Sigmoid colon (tissue), 7 donors: Measurements from ENCODE around the gene NXN. TPM values are rescaled to one million over a fixed set of nuclear protein-coding genes. Genes with fewer than 3 reads are reported as not detected.
"Not testable (repeated sequence)": the region's sequence is repeated elsewhere in the genome, so short reads cannot be mapped to it uniquely, and the experiment has no call there.

Experiments used
- DNase-seq: peaks from one replicate; pipeline ENCODE4 v3.0.0-alpha.2; 2019
- H3K27ac ChIP-seq, 4 donors: fragments of 200-600 bp; sonication (generic); one replicate each; pipeline ENCODE4 v1.5.1; 2016 to 2019; ENCODE audit warnings: mild to moderate bottlenecking in 1 of 4
- H3K27me3 ChIP-seq, 3 donors: fragments of 200-600 bp; sonication (generic); one replicate each; pipeline ENCODE4 v1.5.1; 2019; ENCODE audit warnings: mild to moderate bottlenecking in 1 of 3
- H3K36me3 ChIP-seq, 4 donors: fragments of 200-600 bp; sonication (generic); one replicate each; pipeline ENCODE4 v1.5.1; 2016 to 2019
- H3K4me1 ChIP-seq, 4 donors: fragments of 200-600 bp; sonication (generic); one replicate each; pipeline ENCODE4 v1.5.1; 2017 to 2019
- H3K4me3 ChIP-seq, 4 donors: fragments of 200-600 bp; sonication (generic); one replicate each; pipeline ENCODE4 v1.5.1; 2017 to 2019; ENCODE audit warnings: mild to moderate bottlenecking in 2 of 4, moderate library complexity in 1 of 4
- H3K9me3 ChIP-seq, 4 donors: fragments of 200-600 bp in 3 of 4; sonication (generic) in 3 of 4; one replicate each; pipeline versions ENCODE4 v1.5.1 to v1.6.1; 2013 to 2019
- CTCF ChIP-seq, 4 experiments: fragments of 450-650 bp in 3 of 4; fragments of 200-600 bp in 1 of 4; IDR thresholded peaks; one replicate each; pipeline ENCODE4 v1.5.1; 2016 to 2019; ENCODE audit warnings: antibody characterized with exemption in 4 of 4, mild to moderate bottlenecking in 3 of 4, moderate library complexity in 2 of 4
- EP300 ChIP-seq, 4 donors: sonication (generic); formaldehyde crosslinking; IDR thresholded peaks; one replicate each; pipeline ENCODE4 v1.6.1; 2017; ENCODE audit warnings: antibody characterized with exemption in 4 of 4
- POLR2A ChIP-seq, 2 donors: fragments of 450-650 bp; IDR thresholded peaks; one replicate each; pipeline ENCODE4 v1.6.1; 2016; ENCODE audit warnings: antibody characterized with exemption in 2 of 2, mild to moderate bottlenecking in 2 of 2, moderate library complexity in 2 of 2
- POLR2AphosphoS5 ChIP-seq, 4 donors: sonication (generic); formaldehyde crosslinking; IDR thresholded peaks; one replicate each; pipeline ENCODE4 v1.6.1; 2017; ENCODE audit warnings: antibody characterized with exemption in 4 of 4
- WGBS, 2 donors: extraction: QIAGEN DNeasy Blood & Tissue Kit; methylation state at CpG; one replicate each; pipeline ENCODE4 v1.1.7; 2013; 5-methylcytosine and 5-hydroxymethylcytosine counted together
- intact Hi-C: fragments of 100-400 bp; cut with DNase I; formaldehyde crosslinking; loops from one replicate; pipeline ENCODE4 v1.15.1; 2023
- polyA plus RNA-seq, 3 donors: library from polyadenylated mRNA; stranded (reverse); fragments of 200-250 nt; gene quantifications; one replicate each; pipeline ENCODE4 v1.2.3, GENCODE V29; 2013
- total RNA-seq, 4 donors: library from RNA; depleted of rRNA; stranded (reverse); fragments of >200 nt; gene quantifications; one replicate each; pipeline ENCODE4 v1.1.0, GENCODE V29; 2016
- donor health status: healthy with polysubstance abuse.
- donor health status: Bipolar disorder and iron deficiency.
- donor health status: healthy.

NXN gene
- total and polyA plus RNA-seq, 7 donors, result 1.4 to 75.9 (median 50.4) TPM

DNA sequence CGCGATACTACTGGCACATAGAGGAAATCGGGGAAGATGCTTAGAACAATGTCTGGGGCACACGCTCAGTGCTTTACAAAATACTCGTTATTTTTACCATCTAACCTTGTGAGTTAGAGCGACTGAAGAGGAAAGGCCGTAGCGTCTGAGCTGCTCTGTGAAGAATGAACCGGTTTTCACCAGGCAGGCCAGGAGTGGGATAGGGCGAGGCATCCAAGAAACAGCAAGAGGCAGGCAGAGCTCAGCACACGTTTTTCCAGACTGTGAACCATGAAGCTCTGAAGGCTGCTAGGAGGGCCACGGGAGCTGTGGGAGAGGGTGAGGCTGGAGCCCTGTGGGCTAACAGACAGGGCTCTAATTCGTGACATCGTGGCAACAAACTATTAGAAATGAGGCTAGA lies 101.9 kb downstream of the NXN start:
- Histone ChIP-seq H3K4me3 (no peak overlapping the region), H3K9me3 (no peaks in the 10 kb centered on the region), H3K4me1 (peaks cover 0 to 53% (median 47%) of the 10 kb centered on the region in 4 donors), H3K27me3 (no peaks in the 10 kb centered on the region), H3K36me3 (no peaks in the 10 kb centered on the region), H3K27ac (peak overlapping the region in 3 of 4 donors; percentile 37 to 54 (median 44))
- intact Hi-C loops, result no loop called here
- TF ChIP-seq CTCF (IDR thresholded peaks at IDR 0.05) (no peak), EP300 (IDR thresholded peaks at IDR 0.05) (no peak), POLR2AphosphoS5 (IDR thresholded peaks at IDR 0.05) (no peak), POLR2A (IDR thresholded peaks at IDR 0.05) (no peak)
- 75 to 81% methylated on average over 14 of the region's 14 CpGs for WGBS, 2 donors
- no peak for DNase-seq

GRCh38 chr17:876272-876671 lies 103.3 kb downstream of the NXN start:
- intact Hi-C loops, result no loop called here
- TF ChIP-seq POLR2A (IDR thresholded peaks at IDR 0.05), result no peak
- no peak for TF ChIP-seq EP300 (IDR thresholded peaks at IDR 0.05)
- TF ChIP-seq POLR2AphosphoS5 (IDR thresholded peaks at IDR 0.05), result no peak
- TF ChIP-seq CTCF (IDR thresholded peaks at IDR 0.05), result no peak
- WGBS, 2 donors, result 53 to 73% methylated on average over 12 of the region's 12 CpGs
- Histone ChIP-seq H3K27ac (peak overlapping the region in 2 of 4 donors; percentile 44 to 54), H3K36me3 (no peaks in the 10 kb centered on the region), H3K27me3 (no peaks in the 10 kb centered on the region), H3K4me1 (peaks cover 0 to 53% (median 47%) of the 10 kb centered on the region in 4 donors), H3K4me3 (no peak overlapping the region), H3K9me3 (no peaks in the 10 kb centered on the region)
- no peak for DNase-seq

DNA sequence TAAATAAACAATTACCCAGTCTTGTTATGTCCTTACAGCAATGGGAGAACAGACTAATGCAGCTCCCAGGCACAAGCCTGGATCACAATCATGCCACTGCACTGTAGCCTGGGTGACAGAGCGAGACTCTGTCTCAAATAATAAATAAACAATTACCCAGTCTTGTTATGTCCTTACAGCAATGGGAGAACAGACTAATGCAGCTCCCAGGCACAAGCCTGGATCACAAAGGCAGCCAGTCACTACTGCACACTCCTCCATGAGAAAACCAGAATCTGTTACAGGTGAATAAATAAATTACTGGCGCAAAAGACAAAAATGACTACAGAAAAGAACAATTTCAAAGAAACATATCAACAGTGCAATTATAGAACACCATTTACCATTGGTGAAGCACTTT lies 105.0 kb downstream of the NXN start:
- H3K9me3 ChIP-seq, DNase-seq, H3K36me3 ChIP-seq, intact Hi-C loops, H3K4me3 ChIP-seq, H3K27me3 ChIP-seq: not testable (repeated sequence)
- WGBS, 2 donors, result 75 to 94% methylated on average over 2 of the region's 2 CpGs
- H3K27ac ChIP-seq, result peak overlapping the region in 2 of 4 donors; percentile 13 to 95
- peaks cover 0 to 53% (median 47%) of the 10 kb centered on the region in 4 donors for H3K4me1 ChIP-seq

GRCh38 chr17:872855-873254 lies 106.7 kb downstream of the NXN start:
- Histone ChIP-seq H3K27me3 (no peaks in the 10 kb centered on the region), H3K36me3 (no peaks in the 10 kb centered on the region), H3K4me3 (no peak overlapping the region), H3K27ac (peak overlapping the region in 3 of 4 donors; percentile 84 to 95 (median 90)), H3K9me3 (no peaks in the 10 kb centered on the region), H3K4me1 (peaks cover 0 to 59% (median 56%) of the 10 kb centered on the region in 4 donors)
- 75 to 84% methylated on average over 5 of the region's 5 CpGs for WGBS, 2 donors
- TF ChIP-seq EP300 (IDR thresholded peaks at IDR 0.05), result no peak
- no peak for TF ChIP-seq POLR2AphosphoS5 (IDR thresholded peaks at IDR 0.05)
- no peak for TF ChIP-seq POLR2A (IDR thresholded peaks at IDR 0.05)
- no peak for TF ChIP-seq CTCF (IDR thresholded peaks at IDR 0.05)
- intact Hi-C loops, result loop anchor here (1.0 kb wide), 1 partner anchor 9 kb away; no protein-coding TSS in a partner anchor
- no peak for DNase-seq

DNA sequence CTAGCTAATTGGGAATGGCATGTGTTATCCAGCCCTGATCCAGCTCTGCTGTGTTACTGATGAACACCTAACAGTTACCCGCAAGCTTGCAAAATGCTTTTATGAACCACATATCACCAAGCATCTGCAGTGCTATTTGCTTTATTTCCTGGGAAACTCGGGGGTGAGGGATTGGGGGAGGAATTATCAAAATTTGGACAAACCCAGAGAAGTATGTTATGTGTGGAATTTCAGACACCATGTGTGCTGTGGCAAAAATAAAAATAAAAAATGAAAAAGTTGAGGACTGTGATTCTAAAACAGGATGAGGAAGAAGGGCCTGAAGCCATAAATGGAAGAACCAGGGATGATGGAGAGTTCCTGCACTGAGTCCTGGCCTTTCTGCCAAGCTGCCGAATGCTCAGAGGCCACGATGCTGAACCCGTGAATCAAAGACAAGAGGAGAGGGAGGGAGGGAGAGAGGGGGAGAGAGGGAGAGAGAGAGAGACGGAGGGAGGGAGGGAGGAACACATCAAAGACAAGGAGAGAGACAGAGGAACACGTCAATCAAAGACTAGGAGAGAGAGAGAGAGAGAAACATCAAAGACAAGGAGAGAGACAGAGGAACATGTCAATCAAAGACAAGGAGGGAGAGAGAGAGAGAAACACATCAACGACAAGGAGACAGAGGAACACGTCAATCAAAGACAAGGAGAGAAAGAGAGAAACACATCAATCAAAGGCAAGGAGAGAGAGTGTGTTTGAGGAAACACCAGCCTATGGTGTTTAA lies 107.6 kb downstream of the NXN start:
- intact Hi-C loops, result loop anchor here (1.0 kb wide), 1 partner anchor 10 kb away; no protein-coding TSS in a partner anchor
- Histone ChIP-seq H3K9me3 (no peaks in the 10 kb centered on the region), H3K36me3 (no peaks in the 10 kb centered on the region), H3K4me3 (no peak overlapping the region), H3K27ac (peak overlapping the region; percentile 42 to 95 (median 87)), H3K4me1 (peaks cover 0 to 66% (median 60%) of the 10 kb centered on the region in 4 donors), H3K27me3 (no peaks in the 10 kb centered on the region)
- WGBS, 2 donors, result 58 to 64% methylated on average over 9 of the region's 9 CpGs
- DNase-seq, result no peak
- TF ChIP-seq POLR2A (IDR thresholded peaks at IDR 0.05), result no peak
- no peak for TF ChIP-seq CTCF (IDR thresholded peaks at IDR 0.05)
- TF ChIP-seq EP300 (IDR thresholded peaks at IDR 0.05), result peak in 1 of 4 donors; percentile 6
- TF ChIP-seq POLR2AphosphoS5 (IDR thresholded peaks at IDR 0.05), result peak in 2 of 4 donors; percentile 14 to 27
